Colonic mucosa (tissue), 4 donors: ENCODE results near the gene H19. TPM values are rescaled to one million over a fixed set of nuclear protein-coding genes. Genes with fewer than 3 reads are reported as not detected.

Experiments used
- DNase-seq: peaks from one replicate; pipeline ENCODE4 v3.0.0-alpha.2; 2020
- H3K27ac ChIP-seq: fragments of 200-600 bp; one replicate; pipeline ENCODE4 v1.8.0; 2021
- H3K27me3 ChIP-seq: fragments of 200-600 bp; one replicate; pipeline ENCODE4 v1.8.0; 2021
- H3K36me3 ChIP-seq: fragments of 200-600 bp; one replicate; pipeline ENCODE4 v1.8.0; 2021
- H3K4me1 ChIP-seq: fragments of 200-600 bp; one replicate; pipeline ENCODE4 v1.8.0; 2021; ENCODE audit warnings: mild to moderate bottlenecking
- H3K4me3 ChIP-seq: fragments of 200-600 bp; one replicate; pipeline ENCODE4 v1.8.0; 2021
- H3K9ac ChIP-seq, 2 donors: one replicate each; pipeline ENCODE4 v1.7.0; 2013; ENCODE audit warnings: control low read depth in 2 of 2, low read depth in 2 of 2, low read length in 2 of 2
- H3K9me3 ChIP-seq: fragments of 200-600 bp; one replicate; pipeline ENCODE4 v1.8.0; 2021
- intact Hi-C: fragments of 100-400 bp; cut with DNase I; formaldehyde crosslinking; loops from one replicate; pipeline ENCODE4 v1.14.1; 2022
- total RNA-seq, 2 donors: library from RNA; stranded (reverse); fragmentation: NEBNext Ultra II Directional in 1 of 2; extraction: Animal tissue kit (Norgen Biotek cat#: 25700) in 1 of 2; gene quantifications; one replicate each; pipeline ENCODE4 v1.2.1, GENCODE V29; 2021
- TF ChIP-seq, protein P1 (sequence below): fragments of 200-600 bp; IDR thresholded peaks from one replicate; pipeline ENCODE4 v1.8.0; 2022; ENCODE audit warnings: antibody characterized with exemption, mild to moderate bottlenecking
- donor health status: healthy.
- donor health status: DM: no; HTN: no; CAD: no.
- donor health status: DM: no; HTN: no; CAD: no.

Gene H19
- total RNA-seq, 2 donors from 2014 or later = 4.7 to 32.9 TPM

DNA sequence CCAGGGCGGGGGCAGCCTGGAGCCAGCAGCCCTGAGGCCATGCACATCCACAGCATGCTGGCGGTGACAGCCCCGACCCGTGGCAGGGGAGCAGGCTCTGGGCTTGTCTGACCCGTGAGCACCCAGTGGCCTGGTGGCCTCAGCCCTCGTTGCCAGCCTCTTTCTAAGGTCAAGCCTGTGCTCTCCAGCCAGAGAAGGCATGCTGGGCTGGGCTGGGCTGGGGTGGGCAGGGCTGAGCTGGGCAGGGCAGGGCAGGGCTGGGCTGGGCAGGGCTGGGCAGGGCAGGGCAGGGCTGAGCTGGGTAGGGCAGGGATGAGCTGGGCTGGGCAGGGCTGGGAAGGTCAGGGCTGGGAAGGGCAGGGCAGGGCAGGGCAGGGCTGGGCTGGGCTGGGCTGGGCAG lies 10.6 kb downstream of the H19 start:
- H3K36me3 ChIP-seq = no peaks in the 10 kb centered on the region
- H3K27ac ChIP-seq = no peak overlapping the region
- intact Hi-C loops = no loop called here
- no peaks in the 10 kb centered on the region for H3K27me3 ChIP-seq
- no peak overlapping the region for H3K4me3 ChIP-seq
- no peaks in the 10 kb centered on the region for H3K9me3 ChIP-seq
- no peak for DNase-seq
- no peak overlapping the region for H3K9ac ChIP-seq
- no peaks in the 10 kb centered on the region for H3K4me1 ChIP-seq
- TF ChIP-seq, protein P1, sequence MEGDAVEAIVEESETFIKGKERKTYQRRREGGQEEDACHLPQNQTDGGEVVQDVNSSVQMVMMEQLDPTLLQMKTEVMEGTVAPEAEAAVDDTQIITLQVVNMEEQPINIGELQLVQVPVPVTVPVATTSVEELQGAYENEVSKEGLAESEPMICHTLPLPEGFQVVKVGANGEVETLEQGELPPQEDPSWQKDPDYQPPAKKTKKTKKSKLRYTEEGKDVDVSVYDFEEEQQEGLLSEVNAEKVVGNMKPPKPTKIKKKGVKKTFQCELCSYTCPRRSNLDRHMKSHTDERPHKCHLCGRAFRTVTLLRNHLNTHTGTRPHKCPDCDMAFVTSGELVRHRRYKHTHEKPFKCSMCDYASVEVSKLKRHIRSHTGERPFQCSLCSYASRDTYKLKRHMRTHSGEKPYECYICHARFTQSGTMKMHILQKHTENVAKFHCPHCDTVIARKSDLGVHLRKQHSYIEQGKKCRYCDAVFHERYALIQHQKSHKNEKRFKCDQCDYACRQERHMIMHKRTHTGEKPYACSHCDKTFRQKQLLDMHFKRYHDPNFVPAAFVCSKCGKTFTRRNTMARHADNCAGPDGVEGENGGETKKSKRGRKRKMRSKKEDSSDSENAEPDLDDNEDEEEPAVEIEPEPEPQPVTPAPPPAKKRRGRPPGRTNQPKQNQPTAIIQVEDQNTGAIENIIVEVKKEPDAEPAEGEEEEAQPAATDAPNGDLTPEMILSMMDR = no peak

DNA sequence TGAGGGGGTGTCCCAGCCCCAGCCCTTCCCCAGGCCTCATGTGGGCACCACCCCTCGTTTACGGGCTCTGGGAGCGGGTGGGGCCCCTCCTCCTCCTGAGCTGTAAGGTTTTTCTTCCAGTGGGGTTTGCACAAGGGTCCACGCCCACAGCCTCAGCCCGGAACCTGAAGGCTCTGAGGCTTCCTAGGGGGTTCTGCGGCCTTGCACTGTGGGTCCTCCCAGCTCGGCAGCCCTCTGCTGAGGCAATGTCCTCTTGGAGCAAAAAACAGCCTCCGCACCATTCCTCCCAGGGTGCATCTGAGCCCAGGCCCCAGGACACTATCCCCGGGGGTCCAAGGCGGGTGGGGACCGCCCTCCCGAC lies 14.1 kb downstream of the H19 start:
- Histone ChIP-seq H3K27me3 (no peaks in the 10 kb centered on the region), H3K4me1 (no peaks in the 10 kb centered on the region), H3K4me3 (no peak overlapping the region), H3K27ac (no peak overlapping the region), H3K9me3 (no peaks in the 10 kb centered on the region), H3K36me3 (no peaks in the 10 kb centered on the region), H3K9ac (no peak overlapping the region)
- TF ChIP-seq, protein P1 = no peak
- intact Hi-C loops = no loop called here
- DNase-seq = no peak

DNA sequence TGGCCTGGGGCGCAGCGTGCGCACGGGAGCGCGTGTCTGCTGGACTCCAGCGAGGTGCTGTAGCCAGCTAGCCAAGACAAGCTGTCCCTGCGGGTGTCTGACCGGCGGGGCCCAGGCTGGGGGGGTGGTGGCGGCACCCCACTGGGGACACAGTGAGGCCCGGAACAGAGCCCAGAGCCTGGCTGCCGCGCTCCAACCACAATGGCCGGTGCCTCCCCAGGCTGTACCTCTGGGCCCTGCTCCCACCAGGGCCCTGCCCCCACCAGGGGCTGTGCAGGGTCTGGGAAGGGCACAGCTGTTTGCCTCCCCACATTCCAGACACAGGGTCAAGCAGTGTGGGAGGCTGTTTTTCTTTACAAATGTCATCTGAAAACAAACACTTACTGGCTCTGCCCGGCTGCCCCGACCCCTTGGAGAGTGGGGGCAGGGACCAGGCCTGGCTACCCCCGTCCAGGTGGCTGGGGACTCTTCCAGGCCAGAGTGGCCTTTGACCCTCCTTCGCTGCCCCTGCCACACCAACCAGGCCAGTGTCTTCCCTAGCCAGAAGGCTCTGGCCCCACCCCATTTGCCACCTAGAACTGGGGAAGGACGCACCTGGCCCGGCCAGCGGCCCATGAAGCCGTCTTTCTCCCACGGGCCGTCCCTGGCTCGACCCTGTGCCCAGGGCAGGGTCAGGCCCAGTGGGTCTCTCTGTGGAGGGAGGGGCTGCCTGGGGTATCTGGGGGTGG lies 14.6 kb downstream of the H19 start:
- Histone ChIP-seq H3K9me3 (no peaks in the 10 kb centered on the region), H3K4me3 (no peak overlapping the region), H3K4me1 (no peaks in the 10 kb centered on the region), H3K27ac (no peak overlapping the region), H3K36me3 (no peaks in the 10 kb centered on the region), H3K27me3 (no peaks in the 10 kb centered on the region), H3K9ac (no peak overlapping the region)
- DNase-seq = no peak
- intact Hi-C loops = no loop called here
- TF ChIP-seq, protein P1 = no peak

DNA sequence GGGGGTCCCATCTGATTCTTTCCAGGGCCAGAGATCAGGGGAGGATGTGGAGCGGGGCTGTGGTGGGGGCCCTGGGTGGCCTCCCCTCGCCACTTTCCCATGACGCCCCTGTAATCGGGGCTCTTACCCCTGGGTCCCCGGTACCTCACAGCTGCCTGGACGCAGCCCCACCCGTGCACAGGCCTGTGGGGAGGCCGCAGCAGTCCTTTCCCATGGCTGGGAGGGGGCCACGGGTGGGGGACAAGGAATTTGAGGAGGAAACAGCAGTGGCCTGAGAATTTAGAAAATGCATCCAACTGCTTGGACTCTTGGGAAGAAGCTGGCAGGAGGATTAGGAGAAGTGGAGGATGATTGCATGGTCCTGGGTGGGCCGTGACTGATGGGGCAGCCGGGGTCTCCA lies 18.0 kb downstream of the H19 start:
- TF ChIP-seq, protein P1 = no peak
- H3K36me3 ChIP-seq = no peaks in the 10 kb centered on the region
- H3K4me3 ChIP-seq = no peak overlapping the region
- DNase-seq = no peak
- H3K4me1 ChIP-seq = no peaks in the 10 kb centered on the region
- H3K9ac ChIP-seq = no peak overlapping the region
- no peaks in the 10 kb centered on the region for H3K27me3 ChIP-seq
- intact Hi-C loops = no loop called here
- no peak overlapping the region for H3K27ac ChIP-seq
- no peaks in the 10 kb centered on the region for H3K9me3 ChIP-seq

DNA sequence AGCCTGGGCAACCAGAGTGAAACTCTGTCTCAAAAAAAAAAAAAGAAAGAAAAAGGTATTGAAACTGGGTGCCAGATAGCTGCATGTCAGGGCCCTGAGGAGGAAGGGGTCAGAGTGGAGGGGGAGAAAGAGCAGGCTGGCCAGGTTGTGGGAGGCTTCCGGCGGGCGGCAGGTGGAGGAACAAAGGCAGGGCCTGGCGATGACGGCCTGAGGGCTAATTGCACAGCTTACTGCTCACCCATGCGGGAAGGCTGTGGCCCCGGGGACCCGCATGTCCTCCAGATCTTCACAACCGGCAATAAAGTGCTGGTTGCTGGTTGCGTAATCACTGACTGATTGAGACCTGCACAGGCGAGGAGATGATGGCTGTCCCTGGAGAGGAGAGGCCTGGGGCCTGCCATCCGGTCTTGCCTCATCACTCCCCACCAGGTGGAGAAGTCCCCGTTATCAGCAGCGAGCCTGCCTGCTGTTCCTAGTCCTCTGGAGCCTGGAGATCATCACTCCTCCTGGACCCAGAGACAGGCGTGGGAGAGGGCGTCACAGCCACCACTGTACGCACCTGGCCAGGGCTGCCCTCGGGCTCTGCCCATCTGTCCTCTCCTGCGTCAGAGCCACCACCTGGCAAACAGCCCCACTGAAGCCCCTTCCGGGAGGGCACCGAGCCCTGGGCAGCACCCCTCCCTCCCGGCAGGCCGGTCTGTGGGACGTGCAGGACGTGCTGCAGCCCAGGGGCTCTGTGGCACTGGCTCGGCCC lies 18.7 kb downstream of the H19 start:
- DNase-seq = no peak
- no peaks in the 10 kb centered on the region for H3K36me3 ChIP-seq
- H3K4me3 ChIP-seq = no peak overlapping the region
- no peak overlapping the region for H3K9ac ChIP-seq
- H3K27me3 ChIP-seq = no peaks in the 10 kb centered on the region
- no peaks in the 10 kb centered on the region for H3K9me3 ChIP-seq
- no peaks in the 10 kb centered on the region for H3K4me1 ChIP-seq
- no peak overlapping the region for H3K27ac ChIP-seq
- TF ChIP-seq, protein P1 = no peak
- intact Hi-C loops = no loop called here
